ENCODE results near the gene SPDYE6. TPM values are rescaled to one million over a fixed set of nuclear protein-coding genes. Genes with fewer than 3 reads are reported as not detected.
"Not testable (repeated sequence)": the region's sequence is repeated elsewhere in the genome, so short reads cannot be mapped to it uniquely, and the experiment has no call there.

The SPDYE6 gene
- total RNA-seq, 1 donor from 2014 or later: not detected

- intact Hi-C loops (cut with micrococcal nuclease): no loop called here
- no peaks in the 10 kb centered on the region for H3K36me3 Mint-ChIP-seq (ENCODE audit: low read depth)
These were observed 38.8 kb downstream of the SPDYE6 start for GRCh38 chr7:102317231-102318059.

GRCh38 chr7:102313997-102314780 lies 42.1 kb downstream of the SPDYE6 start:
- Mint-ChIP-seq H3K4me1 (no peaks in the 10 kb centered on the region), H3K4me3 (no peak overlapping the region), H3K36me3 (ENCODE audit: low read depth) (no peaks in the 10 kb centered on the region), H3K9me3 (no peaks in the 10 kb centered on the region), H3K27me3 (no peaks in the 10 kb centered on the region), H3K27ac (no peak overlapping the region)
- intact Hi-C loops (cut with micrococcal nuclease): no loop called here
- DNase-seq: no peak

More at GRCh38 chr7:102317231-102318059, 38.8 kb downstream of the SPDYE6 start:
- H3K27me3 Mint-ChIP-seq: peaks cover under 1% of the 10 kb centered on the region
- H3K9me3 Mint-ChIP-seq: no peaks in the 10 kb centered on the region
- H3K27ac Mint-ChIP-seq: no peak overlapping the region
- no peak for DNase-seq
- H3K4me3 Mint-ChIP-seq: no peak overlapping the region
- H3K4me1 Mint-ChIP-seq: no peaks in the 10 kb centered on the region

DNA sequence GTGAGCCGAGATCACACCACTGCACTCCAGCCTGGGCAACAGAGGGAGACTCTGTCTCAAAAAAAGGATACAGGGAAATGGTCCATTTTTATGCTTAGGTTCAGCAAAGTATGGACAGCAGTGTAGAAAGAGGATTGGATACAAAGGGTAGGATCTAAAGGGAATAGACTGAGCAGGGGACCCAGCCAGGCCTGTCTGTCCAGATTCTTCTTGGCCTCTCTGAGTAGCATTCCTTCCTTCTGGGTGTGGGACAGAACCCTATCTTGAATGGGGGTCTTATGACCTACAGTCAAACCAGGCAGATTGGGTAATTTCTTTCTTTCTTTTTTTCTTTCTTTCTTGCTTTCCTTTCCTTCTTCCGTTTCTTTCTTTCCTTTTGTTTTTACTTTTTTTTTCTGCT lies 43.9 kb downstream of the SPDYE6 start:
- Mint-ChIP-seq H3K4me1 (peaks cover 2% of the 10 kb centered on the region), H3K4me3 (no peak overlapping the region), H3K36me3 (ENCODE audit: low read depth) (no peaks in the 10 kb centered on the region), H3K9me3 (no peaks in the 10 kb centered on the region), H3K27ac (no peak overlapping the region), H3K27me3 (no peaks in the 10 kb centered on the region)
- intact Hi-C loops (cut with micrococcal nuclease): no loop called here
- DNase-seq: no peak

- intact Hi-C loops (cut with micrococcal nuclease): no loop called here
- no peak overlapping the region for H3K4me3 Mint-ChIP-seq
- no peak for DNase-seq
- no peaks in the 10 kb centered on the region for H3K27me3 Mint-ChIP-seq
- H3K9me3 Mint-ChIP-seq: no peaks in the 10 kb centered on the region
- no peaks in the 10 kb centered on the region for H3K36me3 Mint-ChIP-seq (ENCODE audit: low read depth)
- peaks cover 9% of the 10 kb centered on the region for H3K4me1 Mint-ChIP-seq
- no peak overlapping the region for H3K27ac Mint-ChIP-seq
These were observed 45.8 kb downstream of the SPDYE6 start for GRCh38 chr7:102310414-102310815.

DNA sequence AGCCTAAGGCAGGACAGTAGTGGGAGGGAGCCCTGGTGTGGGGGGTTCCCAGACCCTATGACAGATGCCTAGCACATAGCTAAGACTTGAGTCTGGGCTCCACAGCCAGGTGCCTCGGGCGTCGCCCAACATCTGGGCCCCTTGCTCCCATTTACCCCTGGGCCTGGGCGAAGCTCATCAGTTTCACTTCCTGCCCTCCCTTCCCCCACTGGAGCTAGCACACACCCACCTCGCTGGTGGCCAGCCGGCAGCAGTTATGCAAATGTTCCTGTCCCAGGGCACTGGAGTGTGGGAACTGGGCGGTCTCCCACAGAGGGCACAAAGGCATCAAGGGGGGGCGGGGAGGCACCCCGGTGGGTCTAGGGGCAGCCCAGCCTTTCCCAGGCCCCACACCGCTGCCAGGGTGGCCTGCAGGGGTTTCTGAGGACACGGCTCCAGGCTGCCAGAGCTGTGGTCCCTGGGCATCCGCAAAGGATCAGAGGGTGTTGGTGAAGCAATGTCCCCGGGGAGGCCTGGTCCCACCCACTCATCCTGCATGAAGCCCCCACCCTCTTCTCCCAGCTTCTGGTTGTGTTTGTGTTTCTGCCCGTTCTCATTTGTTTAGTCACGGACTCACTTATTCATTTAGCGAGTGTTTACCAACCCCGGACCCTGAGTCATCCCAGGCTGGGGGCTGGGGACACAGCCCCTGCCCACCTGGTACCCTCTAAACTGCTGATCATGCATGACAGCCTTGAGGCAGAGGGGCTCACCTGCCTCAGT lies 49.1 kb downstream of the SPDYE6 start:
- H3K4me3 Mint-ChIP-seq: no peak overlapping the region
- peaks cover 12% of the 10 kb centered on the region for H3K4me1 Mint-ChIP-seq
- no peaks in the 10 kb centered on the region for H3K9me3 Mint-ChIP-seq
- intact Hi-C loops (cut with micrococcal nuclease): loop anchor here (2.0 kb wide), 1 partner anchor 16 kb away; no protein-coding TSS in a partner anchor
- peak; percentile 82 for DNase-seq
- H3K27ac Mint-ChIP-seq: peak overlapping the region; percentile 60
- H3K36me3 Mint-ChIP-seq (ENCODE audit: low read depth): no peaks in the 10 kb centered on the region
- H3K27me3 Mint-ChIP-seq: no peaks in the 10 kb centered on the region

DNA sequence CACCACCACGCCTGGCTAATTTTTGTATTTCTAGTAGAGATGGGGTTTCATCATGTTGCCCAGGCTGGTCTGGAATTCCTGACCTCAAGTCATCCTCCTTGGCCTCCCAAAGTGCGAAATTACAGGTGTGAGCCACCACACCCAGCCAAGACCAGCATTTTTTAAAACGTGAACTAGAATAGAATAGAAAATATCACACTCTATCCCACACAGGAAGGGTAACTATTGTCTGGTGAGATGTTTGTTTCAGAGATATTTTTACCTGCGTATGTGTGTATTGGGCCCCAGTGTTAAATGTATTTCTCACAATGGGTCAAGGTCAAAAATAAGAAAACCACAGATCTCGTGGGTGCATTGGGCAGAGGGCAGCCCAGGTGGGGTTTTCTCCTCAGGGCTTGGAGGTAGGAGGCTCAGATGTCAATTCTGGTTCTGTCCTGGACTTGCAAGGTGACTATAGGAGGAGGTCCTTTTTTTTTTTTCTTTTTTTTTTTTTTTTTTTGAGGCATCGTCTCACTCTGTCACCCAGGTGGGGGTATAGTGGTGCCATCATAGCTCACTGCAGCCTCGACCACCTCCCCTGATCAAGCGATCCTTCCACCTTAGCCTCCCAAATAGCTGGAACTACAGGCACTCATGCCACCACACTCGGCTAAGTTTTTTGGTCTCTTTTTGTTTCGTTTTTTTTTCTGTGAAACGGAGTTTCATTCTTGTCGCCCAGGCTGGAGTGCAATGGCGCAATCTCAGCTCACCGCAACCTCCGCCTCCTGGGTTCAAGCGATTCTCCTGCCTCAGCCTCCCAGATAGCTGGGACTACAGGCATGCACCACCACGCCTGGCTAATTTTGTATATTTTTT lies 50.6 kb downstream of the SPDYE6 start:
- no peaks in the 10 kb centered on the region for H3K36me3 Mint-ChIP-seq (ENCODE audit: low read depth)
- no peaks in the 10 kb centered on the region for H3K27me3 Mint-ChIP-seq
- peaks cover 12% of the 10 kb centered on the region for H3K4me1 Mint-ChIP-seq
- H3K4me3 Mint-ChIP-seq: no peak overlapping the region
- no peaks in the 10 kb centered on the region for H3K9me3 Mint-ChIP-seq
- DNase-seq: no peak
- peak overlapping the region; percentile 20 for H3K27ac Mint-ChIP-seq
- intact Hi-C loops (cut with micrococcal nuclease): loop anchor here (2.0 kb wide), 1 partner anchor 15 kb away; no protein-coding TSS in a partner anchor

DNA sequence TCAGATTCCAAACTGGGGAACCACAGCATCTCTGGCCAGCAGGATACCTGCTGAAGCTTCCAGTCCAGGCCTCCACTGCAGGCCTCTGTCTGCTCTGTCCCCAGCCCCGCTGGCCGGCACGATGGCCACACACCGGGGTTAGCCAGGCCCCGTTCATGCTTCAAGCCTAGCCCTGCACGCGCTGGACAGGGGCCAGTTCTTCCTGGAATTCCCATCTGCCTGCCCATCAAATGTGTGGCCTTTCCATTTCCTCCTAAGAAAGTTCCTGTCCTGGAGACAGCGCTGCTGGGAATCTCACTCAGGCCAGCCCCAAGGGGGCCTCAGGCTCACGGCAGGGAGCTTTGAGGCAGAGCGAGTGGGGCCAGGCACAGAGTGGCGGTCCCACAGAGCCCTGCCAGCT lies 51.6 kb downstream of the SPDYE6 start:
- intact Hi-C loops (cut with micrococcal nuclease): no loop called here
- DNase-seq: no peak
- peaks cover 12% of the 10 kb centered on the region for H3K4me1 Mint-ChIP-seq
- H3K9me3 Mint-ChIP-seq: no peaks in the 10 kb centered on the region
- no peak overlapping the region for H3K4me3 Mint-ChIP-seq
- H3K27me3 Mint-ChIP-seq: no peaks in the 10 kb centered on the region
- H3K36me3 Mint-ChIP-seq (ENCODE audit: low read depth): no peaks in the 10 kb centered on the region
- no peak overlapping the region for H3K27ac Mint-ChIP-seq

GRCh38 chr7:102303669-102304422 lies 52.4 kb downstream of the SPDYE6 start:
- H3K9me3 Mint-ChIP-seq: no peaks in the 10 kb centered on the region
- H3K27ac Mint-ChIP-seq: no peak overlapping the region
- H3K36me3 Mint-ChIP-seq (ENCODE audit: low read depth): no peaks in the 10 kb centered on the region
- H3K4me3 Mint-ChIP-seq: no peak overlapping the region
- H3K27me3 Mint-ChIP-seq: no peaks in the 10 kb centered on the region
- peaks cover 12% of the 10 kb centered on the region for H3K4me1 Mint-ChIP-seq
- DNase-seq: no peak
- intact Hi-C loops (cut with micrococcal nuclease): no loop called here

DNA sequence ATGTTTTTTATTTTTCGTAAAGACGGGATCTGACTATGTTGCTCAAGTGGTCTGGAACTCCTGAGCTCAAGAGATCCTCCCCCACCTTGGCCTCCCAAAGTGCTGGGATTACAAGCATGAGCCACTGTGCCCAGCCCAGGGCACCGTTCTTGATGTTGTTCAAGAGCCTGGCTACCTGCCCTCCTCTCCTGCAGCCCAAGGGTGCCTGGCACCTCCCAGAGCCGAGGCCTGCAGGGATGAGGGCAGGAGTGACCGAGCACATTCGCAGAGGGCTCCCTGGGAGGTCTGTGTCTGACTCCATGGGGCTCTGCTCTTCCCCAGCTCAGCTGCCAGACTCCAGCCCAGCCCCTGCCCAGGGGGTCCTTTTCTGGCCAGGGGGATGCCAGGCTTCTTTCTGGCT lies 54.2 kb downstream of the SPDYE6 start:
- intact Hi-C loops (cut with micrococcal nuclease): no loop called here
- Mint-ChIP-seq H3K27me3 (no peaks in the 10 kb centered on the region), H3K9me3 (no peaks in the 10 kb centered on the region), H3K4me3 (no peak overlapping the region), H3K36me3 (ENCODE audit: low read depth) (no peaks in the 10 kb centered on the region), H3K4me1 (peaks cover 12% of the 10 kb centered on the region), H3K27ac (no peak overlapping the region)
- DNase-seq: no peak

GRCh38 chr7:102301367-102301766 lies 54.9 kb downstream of the SPDYE6 start:
- H3K27me3 Mint-ChIP-seq; H3K27ac Mint-ChIP-seq; H3K36me3 Mint-ChIP-seq (ENCODE audit: low read depth); H3K4me3 Mint-ChIP-seq; H3K4me1 Mint-ChIP-seq; intact Hi-C loops (cut with micrococcal nuclease); DNase-seq; H3K9me3 Mint-ChIP-seq: not testable (repeated sequence)

DNA sequence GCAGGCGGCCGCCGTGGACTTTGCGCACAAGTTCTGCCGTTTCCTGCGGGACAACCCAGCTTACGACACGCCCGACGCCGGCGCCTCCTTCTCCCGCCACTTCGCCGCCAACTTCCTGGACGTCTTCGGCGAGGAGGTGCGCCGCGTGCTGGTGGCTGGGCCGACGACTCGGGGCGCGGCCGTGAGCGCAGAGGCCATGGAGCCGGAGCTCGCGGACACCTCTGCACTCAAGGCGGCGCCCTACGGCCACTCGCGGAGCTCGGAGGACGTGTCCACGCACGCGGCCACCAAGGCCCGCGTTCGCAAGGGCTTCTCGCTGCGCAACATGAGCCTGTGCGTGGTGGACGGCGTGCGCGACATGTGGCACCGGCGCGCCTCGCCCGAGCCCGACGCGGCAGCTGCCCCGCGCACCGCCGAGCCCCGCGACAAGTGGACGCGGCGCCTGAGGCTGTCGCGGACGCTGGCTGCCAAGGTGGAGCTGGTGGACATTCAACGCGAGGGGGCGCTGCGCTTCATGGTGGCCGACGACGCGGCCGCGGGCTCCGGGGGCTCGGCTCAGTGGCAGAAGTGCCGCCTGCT lies 55.5 kb downstream of the SPDYE6 start:
- H3K9me3 Mint-ChIP-seq: no peaks in the 10 kb centered on the region
- H3K36me3 Mint-ChIP-seq (ENCODE audit: low read depth): no peaks in the 10 kb centered on the region
- intact Hi-C loops (cut with micrococcal nuclease): no loop called here
- H3K27ac Mint-ChIP-seq: no peak overlapping the region
- H3K4me1 Mint-ChIP-seq: peaks cover 8% of the 10 kb centered on the region
- no peak for DNase-seq
- no peaks in the 10 kb centered on the region for H3K27me3 Mint-ChIP-seq
- no peak overlapping the region for H3K4me3 Mint-ChIP-seq

GRCh38 chr7:102297487-102298218 lies 58.6 kb downstream of the SPDYE6 start:
- H3K4me1 Mint-ChIP-seq: peaks cover 3% of the 10 kb centered on the region
- DNase-seq: no peak
- intact Hi-C loops (cut with micrococcal nuclease): no loop called here
- no peak overlapping the region for H3K27ac Mint-ChIP-seq
- H3K4me3 Mint-ChIP-seq: no peak overlapping the region
- H3K27me3 Mint-ChIP-seq: no peaks in the 10 kb centered on the region
- H3K36me3 Mint-ChIP-seq (ENCODE audit: low read depth): no peaks in the 10 kb centered on the region
- no peaks in the 10 kb centered on the region for H3K9me3 Mint-ChIP-seq
